Activated CD8-positive, alpha-beta memory T cell treated with anti-CD3 and anti-CD28 coated beads for 24 hours (primary cell): ENCODE data around the gene TBC1D4.
"Not testable (repeated sequence)": the region's sequence is repeated elsewhere in the genome, so short reads cannot be mapped to it uniquely, and the experiment has no call there.

Source experiments
- DNase-seq: peaks from one replicate; pipeline ENCODE4 v3.0.0-alpha.2; 2020

TBC1D4 gene

GRCh38 chr13:75352641-75353327, 129.2 kb downstream of the TBC1D4 start:
- no peak for DNase-seq

- DNase-seq, result not testable (repeated sequence)
These were observed 130.4 kb downstream of the TBC1D4 start for GRCh38 chr13:75351538-75351937.

- no peak for DNase-seq
These were observed 134.0 kb downstream of the TBC1D4 start for GRCh38 chr13:75347925-75348324.

GRCh38 chr13:75347457-75347856, 134.5 kb downstream of the TBC1D4 start:
- no peak for DNase-seq

GRCh38 chr13:75345193-75345592, 136.8 kb downstream of the TBC1D4 start:
- DNase-seq, result no peak

DNA sequence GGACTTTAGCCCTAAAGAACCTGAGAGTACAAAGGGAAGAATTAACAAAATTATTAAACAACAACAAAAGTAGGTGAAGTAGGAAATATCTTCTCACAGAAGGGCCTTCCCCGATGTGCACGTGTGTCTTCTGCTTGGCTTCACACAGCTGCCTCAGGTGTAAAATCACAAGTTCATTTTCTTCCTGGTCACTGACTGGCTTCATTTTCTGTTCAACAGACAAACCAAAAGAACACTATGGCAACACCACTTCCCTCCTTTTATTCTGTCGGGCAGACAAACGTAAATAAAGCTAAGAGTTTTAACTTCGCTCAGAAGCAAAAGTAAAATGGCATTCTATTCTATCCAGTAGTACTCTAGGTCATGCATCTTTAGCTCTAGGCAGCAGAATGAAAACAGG, 140.9 kb downstream of the TBC1D4 start:
- DNase-seq, result no peak

DNA sequence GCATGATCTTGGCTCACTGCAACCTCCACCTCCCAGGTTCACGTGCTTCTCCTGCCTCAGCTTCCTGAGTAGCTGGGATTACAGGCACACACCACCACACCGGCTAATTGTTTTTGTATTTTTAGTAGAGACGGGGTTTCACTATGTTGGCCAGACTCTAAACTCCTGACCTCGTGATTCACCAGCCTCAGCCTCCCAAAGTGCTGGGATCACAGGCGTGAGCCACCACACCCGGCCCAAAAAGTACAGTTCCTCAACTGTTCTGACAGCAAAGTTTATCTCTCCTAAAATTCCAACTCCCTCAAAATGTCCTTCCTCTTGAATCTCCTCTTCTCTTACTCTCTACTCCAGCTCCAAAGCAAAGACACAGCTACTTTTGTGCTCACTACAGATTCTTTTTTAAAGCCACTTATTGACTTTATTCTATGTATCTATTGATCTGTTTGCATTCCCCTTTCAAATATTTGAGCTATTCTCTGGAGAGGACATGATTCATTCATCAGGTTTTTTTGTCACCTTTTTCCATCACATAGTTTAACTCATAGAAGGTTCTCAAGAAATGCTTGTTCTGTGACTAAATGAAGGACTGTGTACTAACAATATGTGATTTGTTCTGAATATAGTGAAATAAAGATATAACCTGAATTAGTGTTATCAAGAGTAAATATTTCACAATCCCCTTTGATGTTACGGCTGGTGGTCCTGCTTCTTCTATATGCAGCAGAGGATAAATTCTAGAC, 142.2 kb downstream of the TBC1D4 start:
- no peak for DNase-seq

DNA sequence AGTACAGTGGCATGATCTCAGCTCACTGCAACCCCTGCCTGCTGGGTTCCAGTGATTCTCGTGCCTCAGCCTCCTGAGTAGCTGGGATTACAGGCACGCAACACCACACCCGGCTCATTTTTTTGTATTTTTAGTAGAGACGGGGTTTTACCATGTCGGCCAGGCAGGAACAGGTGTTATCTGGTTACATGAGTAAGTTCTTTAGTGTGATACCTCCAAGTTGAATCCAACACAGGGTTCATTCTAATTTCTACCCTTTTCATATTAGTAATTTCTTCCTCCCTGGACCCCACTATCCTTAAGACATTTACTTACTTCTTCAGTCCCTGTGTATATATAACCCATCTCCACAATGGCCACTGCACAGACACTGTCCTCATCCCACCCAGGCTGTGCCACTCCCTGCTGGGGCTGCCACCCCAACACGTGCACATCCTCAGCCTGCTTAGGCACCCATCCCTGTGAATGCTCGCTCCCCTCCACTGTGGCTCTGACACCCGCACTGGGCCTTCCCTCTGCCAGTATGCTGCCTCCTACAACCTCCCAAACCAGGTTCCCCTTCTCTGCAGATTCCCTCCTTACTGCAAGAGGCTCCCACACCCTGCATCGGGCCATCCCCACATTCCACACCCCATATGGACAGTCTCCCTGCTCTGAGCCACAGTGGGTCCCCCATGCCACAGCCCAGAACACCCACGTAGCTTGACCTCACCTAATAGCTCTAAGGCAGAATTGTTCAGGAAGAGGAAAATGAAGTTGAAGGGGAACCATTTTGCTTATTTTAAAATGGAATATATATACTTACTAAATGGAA, 147.1 kb downstream of the TBC1D4 start:
- no peak for DNase-seq

DNA sequence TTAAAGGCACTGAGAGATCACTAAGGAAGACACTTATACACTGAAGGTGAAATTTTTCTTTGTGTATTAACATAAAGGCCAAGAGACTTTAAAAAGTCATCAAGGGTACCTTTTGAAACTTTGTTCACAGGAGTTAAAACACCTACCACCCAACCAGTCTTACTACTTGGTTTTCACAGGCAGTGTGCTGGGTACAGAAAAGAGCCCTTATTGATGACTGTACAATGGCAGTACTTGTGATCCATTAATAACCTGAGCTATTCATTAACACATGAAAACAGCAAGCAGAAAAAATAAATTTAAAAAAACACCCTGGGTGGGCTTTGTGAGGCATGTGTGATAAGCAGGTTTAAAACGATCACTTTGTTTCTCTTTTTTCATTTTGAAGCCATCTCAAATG, 148.9 kb downstream of the TBC1D4 start:
- no peak for DNase-seq

- DNase-seq, result no peak
These were observed 150.1 kb downstream of the TBC1D4 start for GRCh38 chr13:75331792-75332349.

GRCh38 chr13:75330770-75331169, 151.2 kb downstream of the TBC1D4 start:
- DNase-seq, result no peak

DNA sequence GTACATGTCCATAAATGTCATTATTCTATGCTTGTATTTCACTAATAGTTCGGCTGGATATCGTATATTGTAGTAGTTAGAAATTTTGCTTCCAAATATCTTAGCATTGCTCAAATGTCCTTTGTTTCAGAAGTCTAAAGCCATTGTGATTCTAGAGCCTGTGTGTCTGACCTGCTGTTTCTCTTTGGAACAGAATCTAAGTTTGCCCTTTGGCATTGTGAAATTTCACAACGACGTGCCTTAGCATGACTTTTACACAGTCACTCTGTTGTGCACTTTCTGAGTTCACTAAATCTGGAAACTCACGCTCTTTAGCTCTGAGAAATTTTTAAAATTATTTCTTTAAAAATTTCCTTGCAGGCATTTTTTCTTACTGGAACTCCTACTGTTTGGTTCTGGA, 152.2 kb downstream of the TBC1D4 start:
- no peak for DNase-seq

GRCh38 chr13:75329097-75329496, 152.9 kb downstream of the TBC1D4 start:
- no peak for DNase-seq

GRCh38 chr13:75327135-75327510, 154.8 kb downstream of the TBC1D4 start:
- DNase-seq, result no peak

DNA sequence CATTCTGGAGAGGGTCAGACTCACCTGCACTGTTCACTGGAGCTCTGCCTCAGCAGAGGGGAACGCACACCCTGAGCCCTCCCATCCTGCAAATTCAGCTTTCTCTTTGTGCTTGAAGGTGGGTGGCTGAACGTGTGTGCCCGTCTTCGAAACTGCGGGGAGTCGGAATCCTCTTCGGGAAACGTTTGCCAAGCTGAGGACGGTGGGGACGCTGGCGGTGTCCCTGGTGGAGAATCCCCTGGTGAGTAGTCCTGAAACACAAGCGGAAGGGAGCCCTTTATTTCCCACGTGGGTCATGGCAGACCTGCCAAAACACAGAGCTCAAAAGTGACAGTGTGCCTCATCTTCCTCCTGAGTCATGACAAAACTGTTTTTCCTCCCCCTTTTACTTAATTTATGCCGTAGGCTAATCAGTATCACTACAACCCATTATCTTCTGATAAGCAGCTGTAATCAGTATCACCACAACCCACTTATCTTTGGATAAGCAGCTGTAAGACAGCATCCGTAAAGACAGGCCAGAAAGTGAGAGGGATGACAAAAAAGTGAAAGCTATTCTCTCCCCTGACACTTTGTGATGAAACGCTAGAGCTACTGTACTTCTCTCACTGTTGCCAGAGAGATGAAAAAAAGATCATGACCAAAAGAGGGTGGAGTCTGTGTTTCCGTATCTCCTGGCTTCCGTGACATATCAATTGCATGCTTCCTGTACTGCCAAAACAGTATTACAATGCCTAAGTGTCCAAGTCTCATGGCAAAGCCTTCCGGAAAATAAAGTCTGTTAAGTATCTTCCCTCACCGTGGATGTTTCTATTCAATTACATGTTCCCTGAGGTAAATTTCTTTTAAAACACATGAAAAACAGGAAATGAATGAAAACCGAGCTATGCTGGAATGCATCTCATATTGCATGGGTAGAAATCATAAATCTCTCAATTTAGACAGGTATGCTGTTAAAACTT, 155.5 kb downstream of the TBC1D4 start:
- peak; percentile 85 for DNase-seq

GRCh38 chr13:75325711-75326110, 156.3 kb downstream of the TBC1D4 start:
- DNase-seq, result no peak

DNA sequence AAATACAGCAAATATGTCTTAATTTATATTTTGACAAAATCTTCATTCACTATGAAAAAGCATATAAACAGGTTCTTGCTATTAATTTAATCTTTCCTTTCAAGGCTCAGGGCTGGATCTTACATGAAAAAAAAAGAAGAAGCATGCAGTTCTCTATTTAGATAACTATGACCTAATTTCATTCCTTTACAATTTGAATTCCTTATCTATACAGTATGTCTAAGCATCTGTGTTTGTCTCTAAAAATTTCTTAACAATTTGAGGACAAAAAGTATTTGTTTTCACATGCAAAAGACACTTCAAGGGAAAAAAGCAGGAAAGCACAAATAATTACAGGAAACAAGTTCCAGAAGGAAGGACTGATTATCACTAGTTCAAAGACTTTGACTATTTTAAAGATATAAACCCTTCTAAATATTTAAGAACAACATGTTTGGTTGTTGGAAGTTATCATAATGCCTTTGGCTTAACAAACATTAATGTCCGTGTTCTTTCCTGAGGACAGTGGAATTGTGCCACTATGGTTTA, 157.5 kb downstream of the TBC1D4 start:
- no peak for DNase-seq

- no peak for DNase-seq
These were observed 160.9 kb downstream of the TBC1D4 start for GRCh38 chr13:75321084-75321483.

DNA sequence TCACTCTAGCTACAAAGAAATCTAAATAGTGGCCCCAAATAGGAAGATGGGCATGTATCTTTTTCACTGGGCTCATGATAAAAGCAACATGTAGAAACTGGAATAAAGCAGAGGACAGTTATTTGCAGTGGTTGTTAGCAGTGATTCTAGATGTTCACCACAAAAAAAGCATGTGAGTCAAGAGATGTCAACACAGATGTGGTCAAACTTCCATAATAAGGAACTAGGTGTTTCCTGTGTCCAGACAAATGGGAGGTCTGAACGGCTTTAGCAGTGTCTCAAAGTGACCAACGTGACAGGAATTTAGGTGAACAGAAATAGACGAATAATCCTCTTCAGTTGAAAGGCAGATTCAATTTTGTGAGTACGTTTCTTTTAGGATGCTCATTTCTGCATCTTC, 162.7 kb downstream of the TBC1D4 start:
- no peak for DNase-seq

DNA sequence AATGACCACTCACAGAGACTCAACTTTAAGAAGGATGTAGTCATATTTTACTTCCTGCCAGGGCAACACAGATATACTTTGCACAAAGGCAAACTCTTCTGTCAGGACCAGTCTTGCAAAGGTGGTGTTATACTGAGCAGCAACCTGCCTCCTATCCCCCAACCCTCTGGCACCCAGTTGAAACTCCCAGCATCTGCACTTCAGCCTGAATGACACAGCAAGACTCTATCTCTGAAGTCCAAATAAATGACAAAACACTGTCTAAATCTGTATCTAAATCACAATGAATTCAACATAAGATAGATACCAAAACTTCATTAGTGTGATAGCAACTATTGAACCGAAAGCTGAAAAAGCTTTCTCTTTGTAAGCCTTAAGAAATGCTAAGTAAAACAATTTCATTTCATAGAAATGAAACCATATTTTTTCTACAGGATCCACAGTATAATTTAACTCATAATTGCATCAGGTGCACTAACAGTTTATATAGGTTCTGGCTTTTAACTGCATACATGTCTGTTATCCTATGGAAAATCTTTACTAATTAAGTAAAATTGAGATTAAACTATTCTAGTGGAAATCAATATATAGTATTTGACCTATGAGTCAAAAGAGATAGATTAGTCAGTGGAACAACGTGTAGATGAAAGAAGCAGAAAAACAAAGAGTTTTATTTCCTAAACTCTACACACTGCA, 163.7 kb downstream of the TBC1D4 start:
- DNase-seq, result peak; percentile 68

GRCh38 chr13:75316427-75316826, 165.5 kb downstream of the TBC1D4 start:
- DNase-seq, result no peak
